KMS-11 (cell line): ENCODE data around the gene CMIP.

Experiments used
- H2AFZ ChIP-seq: fragments of 200-600 bp; sonication (generic); 2 replicates; pipeline ENCODE4 v1.6.1; 2016; ENCODE audit warnings: antibody characterized with exemption, mixed run types, low read depth
- H3K27ac ChIP-seq: fragments of 200-600 bp; sonication (generic); 2 replicates; pipeline ENCODE4 v1.6.1; 2016; ENCODE audit warnings: mild to moderate bottlenecking, mixed run types
- H3K27me3 ChIP-seq: fragments of 200-600 bp; sonication (generic); 2 replicates; pipeline ENCODE4 v1.6.1; 2017; ENCODE audit warnings: mild to moderate bottlenecking, low read depth, mixed run types, moderate library complexity; ENCODE audit not compliant: insufficient read depth
- H3K36me3 ChIP-seq: fragments of 200-600 bp; sonication (generic); 2 replicates; pipeline ENCODE4 v1.6.1; 2017; ENCODE audit warnings: mild to moderate bottlenecking, mixed run types; ENCODE audit not compliant: insufficient read depth
- H3K4me1 ChIP-seq: fragments of 200-600 bp; sonication (generic); 2 replicates; pipeline ENCODE4 v1.6.1; 2016; ENCODE audit warnings: mild to moderate bottlenecking, low read depth, mixed run types; ENCODE audit not compliant: poor library complexity, severe bottlenecking
- H3K4me2 ChIP-seq: fragments of 200-600 bp; sonication (generic); 2 replicates; pipeline ENCODE4 v1.7.0; 2016; ENCODE audit warnings: mild to moderate bottlenecking, mixed run types
- H3K4me3 ChIP-seq: fragments of 200-600 bp; sonication (generic); IDR thresholded peaks from 2 replicates; pipeline ENCODE4 v1.6.1; 2017; ENCODE audit warnings: low read depth, low read length, mixed read lengths; ENCODE audit not compliant: insufficient read depth
- H3K79me2 ChIP-seq: fragments of 200-600 bp; sonication (generic); 2 replicates; pipeline ENCODE4 v1.6.1; 2016; ENCODE audit warnings: low read depth, mixed run types; ENCODE audit not compliant: insufficient read depth
- H3K9ac ChIP-seq: fragments of 200-600 bp; sonication (generic); 2 replicates; pipeline ENCODE4 v1.6.1; 2016; ENCODE audit warnings: mild to moderate bottlenecking, mixed run types
- H4K20me1 ChIP-seq: fragments of 200-600 bp; sonication (generic); 2 replicates; pipeline ENCODE4 v1.6.1; 2016; ENCODE audit warnings: mild to moderate bottlenecking, mixed run types; ENCODE audit not compliant: insufficient read depth
- TF ChIP-seq, protein P1 (sequence below): fragments of 200-600 bp; sonication (generic); conservative IDR thresholded peaks from 2 replicates; pipeline ENCODE4 v1.6.1; 2017; ENCODE audit warnings: low read depth, mild to moderate bottlenecking, antibody characterized with exemption, low read length, moderate library complexity, mixed read lengths

The CMIP gene

DNA sequence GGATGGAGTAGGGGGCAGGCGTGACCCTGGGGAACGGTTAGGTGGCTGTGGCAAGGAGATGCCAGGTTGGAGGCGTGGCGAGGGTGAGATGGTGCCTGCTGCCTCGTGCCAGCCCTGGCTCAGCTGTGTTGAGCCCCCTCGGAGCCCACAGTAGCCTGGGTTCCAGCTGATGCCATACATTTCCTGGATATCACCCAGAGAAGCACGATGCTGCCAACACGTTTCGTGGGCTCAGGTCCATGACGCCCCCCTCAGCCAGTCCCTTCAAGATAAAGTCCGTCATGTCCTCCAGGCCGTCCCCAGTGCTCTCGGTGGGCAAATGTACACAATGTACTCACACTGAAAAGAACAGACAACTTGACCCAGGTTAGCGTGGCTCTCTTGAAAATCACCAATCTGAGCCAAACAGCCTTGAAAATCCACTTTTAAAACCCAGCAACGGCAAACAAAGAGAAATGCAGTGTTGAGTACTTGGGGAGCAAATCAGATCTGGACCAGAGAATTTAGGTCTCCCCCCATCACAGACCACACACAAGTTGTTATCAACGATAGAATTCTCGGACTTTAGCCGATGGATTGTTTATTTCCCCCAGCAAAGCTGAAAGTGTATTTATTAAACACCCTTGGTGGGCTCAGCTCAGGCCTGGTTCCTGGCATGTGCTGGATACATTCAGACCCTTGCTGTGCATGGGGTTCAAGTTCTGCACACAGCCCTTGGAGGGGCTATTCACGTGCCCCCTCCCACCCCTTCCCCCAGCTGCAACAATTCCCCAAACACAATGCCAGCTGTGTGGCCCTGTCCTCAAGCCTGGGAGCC, 231.7 kb downstream of the CMIP start:
- Histone ChIP-seq H3K4me2 (no peak overlapping the region), H3K27me3 (no peaks in the 10 kb centered on the region), H3K79me2 (no peaks in the 10 kb centered on the region; the same call in 1 of the 2 replicates), H3K4me3 (no peak overlapping the region), H2AFZ (no peak overlapping the region), H3K4me1 (no peaks in the 10 kb centered on the region), H3K9ac (no peak overlapping the region), H3K27ac (no peak overlapping the region), H3K36me3 (no peaks in the 10 kb centered on the region; the same call in 1 of the 2 replicates), H4K20me1 (no peaks in the 10 kb centered on the region)
- TF ChIP-seq, protein P1, sequence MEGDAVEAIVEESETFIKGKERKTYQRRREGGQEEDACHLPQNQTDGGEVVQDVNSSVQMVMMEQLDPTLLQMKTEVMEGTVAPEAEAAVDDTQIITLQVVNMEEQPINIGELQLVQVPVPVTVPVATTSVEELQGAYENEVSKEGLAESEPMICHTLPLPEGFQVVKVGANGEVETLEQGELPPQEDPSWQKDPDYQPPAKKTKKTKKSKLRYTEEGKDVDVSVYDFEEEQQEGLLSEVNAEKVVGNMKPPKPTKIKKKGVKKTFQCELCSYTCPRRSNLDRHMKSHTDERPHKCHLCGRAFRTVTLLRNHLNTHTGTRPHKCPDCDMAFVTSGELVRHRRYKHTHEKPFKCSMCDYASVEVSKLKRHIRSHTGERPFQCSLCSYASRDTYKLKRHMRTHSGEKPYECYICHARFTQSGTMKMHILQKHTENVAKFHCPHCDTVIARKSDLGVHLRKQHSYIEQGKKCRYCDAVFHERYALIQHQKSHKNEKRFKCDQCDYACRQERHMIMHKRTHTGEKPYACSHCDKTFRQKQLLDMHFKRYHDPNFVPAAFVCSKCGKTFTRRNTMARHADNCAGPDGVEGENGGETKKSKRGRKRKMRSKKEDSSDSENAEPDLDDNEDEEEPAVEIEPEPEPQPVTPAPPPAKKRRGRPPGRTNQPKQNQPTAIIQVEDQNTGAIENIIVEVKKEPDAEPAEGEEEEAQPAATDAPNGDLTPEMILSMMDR = no peak

DNA sequence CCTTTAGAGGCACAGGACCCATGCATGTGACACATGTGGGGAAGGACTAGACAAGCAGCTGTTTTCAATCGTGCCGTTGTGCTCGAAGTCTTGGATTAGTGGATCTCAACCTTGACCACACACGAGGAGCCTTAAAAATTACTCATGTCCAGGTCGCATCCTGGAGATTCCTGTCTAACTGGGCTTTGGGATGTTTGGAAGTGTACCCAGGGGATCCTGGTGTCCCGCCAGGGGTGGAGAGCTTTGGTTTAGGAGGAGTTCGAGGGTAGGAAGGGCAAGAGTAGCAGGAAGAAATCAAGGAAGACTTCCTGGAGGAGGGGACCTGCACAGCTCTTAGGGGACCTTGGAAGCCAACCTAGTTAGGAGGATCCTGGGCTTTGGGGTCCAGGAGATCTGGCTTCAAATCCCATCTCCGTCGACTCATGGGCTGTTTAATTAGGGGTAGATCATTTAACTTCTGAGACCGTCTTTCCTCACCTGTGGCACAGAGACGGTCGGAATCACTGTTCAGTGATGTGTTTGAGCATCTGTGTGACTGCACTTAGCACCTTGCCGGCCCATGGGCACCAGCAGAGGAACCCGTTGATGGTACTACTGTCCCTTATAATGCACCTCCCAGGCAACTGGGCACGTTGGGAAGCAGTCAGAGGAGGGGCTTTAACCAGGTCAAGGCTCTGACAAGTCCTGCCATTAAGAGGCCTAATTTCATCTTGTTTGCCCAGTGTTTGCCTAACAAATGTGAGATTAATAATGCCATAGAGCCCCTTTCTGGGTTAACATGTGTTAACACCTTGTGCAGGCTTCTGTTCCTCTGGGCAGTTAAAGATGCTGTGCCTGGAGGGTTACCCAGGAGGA, 232.5 kb downstream of the CMIP start:
- no peak overlapping the region for H3K27ac ChIP-seq
- H3K9ac ChIP-seq = no peak overlapping the region
- H3K4me1 ChIP-seq = no peaks in the 10 kb centered on the region
- TF ChIP-seq, protein P1 = no peak
- no peaks in the 10 kb centered on the region; the same call in 1 of the 2 replicates for H3K79me2 ChIP-seq
- no peaks in the 10 kb centered on the region for H3K27me3 ChIP-seq
- no peak overlapping the region for H2AFZ ChIP-seq
- no peaks in the 10 kb centered on the region; the same call in 1 of the 2 replicates for H3K36me3 ChIP-seq
- no peak overlapping the region for H3K4me2 ChIP-seq
- no peaks in the 10 kb centered on the region for H4K20me1 ChIP-seq
- no peak overlapping the region for H3K4me3 ChIP-seq

DNA sequence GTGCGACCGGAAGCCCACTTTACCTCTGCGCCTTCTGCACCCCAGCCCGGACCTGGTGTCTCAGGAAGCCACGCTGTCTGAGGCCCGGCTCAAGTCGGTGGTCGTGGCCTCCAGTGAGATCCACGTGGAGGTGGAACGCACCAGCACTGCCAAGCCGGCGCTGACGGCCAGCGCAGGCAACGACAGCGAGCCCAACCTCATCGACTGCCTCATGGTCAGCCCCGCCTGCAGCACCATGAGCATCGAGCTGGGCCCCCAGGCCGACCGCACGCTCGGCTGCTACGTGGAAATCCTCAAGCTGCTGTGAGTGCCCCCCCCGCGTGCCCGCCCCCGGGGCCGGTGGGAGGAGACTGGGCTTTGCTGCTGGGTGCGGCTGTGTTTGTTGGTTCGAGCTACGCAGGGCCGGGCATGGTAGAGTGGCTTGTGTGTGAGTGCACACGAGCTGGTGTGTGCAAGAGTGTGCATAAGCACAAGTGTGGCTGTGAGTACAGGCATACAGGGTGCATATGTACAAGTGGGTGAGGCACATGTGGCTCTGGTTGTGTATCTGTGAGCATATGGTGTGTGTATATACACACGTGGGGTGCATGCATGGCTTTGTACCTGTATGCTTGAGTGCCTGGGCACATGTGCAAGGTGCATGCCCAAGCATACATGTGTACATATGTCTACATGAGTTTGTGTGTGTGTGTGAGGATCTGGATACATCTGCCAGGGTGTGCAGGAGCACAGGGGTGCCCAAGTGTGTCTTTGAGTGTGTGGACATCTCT, 233.9 kb downstream of the CMIP start:
- Histone ChIP-seq H2AFZ (no peak overlapping the region), H3K4me3 (no peak overlapping the region), H4K20me1 (no peaks in the 10 kb centered on the region), H3K27me3 (no peaks in the 10 kb centered on the region), H3K4me1 (no peaks in the 10 kb centered on the region), H3K9ac (no peak overlapping the region), H3K36me3 (no peaks in the 10 kb centered on the region; the same call in 1 of the 2 replicates), H3K27ac (no peak overlapping the region), H3K4me2 (no peak overlapping the region), H3K79me2 (no peaks in the 10 kb centered on the region; the same call in 1 of the 2 replicates)
- TF ChIP-seq, protein P1 = no peak

DNA sequence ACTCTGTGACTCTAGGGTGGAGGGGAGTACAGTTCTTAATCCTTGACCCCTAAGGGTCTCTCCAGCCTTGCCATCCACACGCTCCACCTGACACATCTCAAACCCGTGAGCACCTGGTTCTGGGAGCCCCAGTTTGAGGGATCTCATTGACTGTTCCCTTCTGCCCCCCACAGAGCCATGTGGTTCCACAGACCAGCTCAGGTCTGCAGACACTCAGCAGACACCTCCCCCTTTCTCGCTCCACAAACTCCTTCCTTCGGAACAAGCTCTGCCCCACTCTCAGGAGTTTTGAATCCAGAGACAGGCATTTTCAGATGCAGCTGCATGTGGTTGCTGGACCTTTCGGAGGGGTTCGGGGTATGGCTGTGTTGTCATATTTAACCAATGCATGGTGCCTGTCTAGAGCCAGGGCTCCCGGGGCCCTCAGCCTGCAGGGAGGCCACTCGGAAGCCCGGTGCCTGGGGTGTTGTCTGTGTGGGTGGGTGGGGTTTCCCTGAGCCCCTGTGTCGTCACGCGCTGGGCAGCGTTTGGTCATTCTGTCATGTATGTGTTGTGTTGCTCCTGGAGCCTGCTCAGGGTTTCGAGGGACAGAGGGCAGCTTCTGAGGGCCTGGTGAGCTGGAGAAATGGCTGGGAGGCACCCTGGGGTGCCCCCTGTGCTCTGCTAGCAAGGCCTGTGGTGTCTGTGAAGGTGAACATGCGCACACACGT, 235.3 kb downstream of the CMIP start:
- Histone ChIP-seq H3K9ac (no peak overlapping the region), H3K4me3 (no peak overlapping the region), H3K4me1 (no peaks in the 10 kb centered on the region), H3K79me2 (no peaks in the 10 kb centered on the region; the same call in 1 of the 2 replicates), H3K36me3 (no peaks in the 10 kb centered on the region; the same call in 1 of the 2 replicates), H4K20me1 (no peaks in the 10 kb centered on the region), H3K4me2 (no peak overlapping the region), H3K27ac (no peak overlapping the region), H3K27me3 (no peaks in the 10 kb centered on the region), H2AFZ (no peak overlapping the region)
- TF ChIP-seq, protein P1 = no peak
